Right lung (tissue), 5 donors: ENCODE results near the gene NCOR2. TPM values are rescaled to one million over a fixed set of nuclear protein-coding genes. Genes with fewer than 3 reads are reported as not detected.
"Not testable (repeated sequence)": the region's sequence is repeated elsewhere in the genome, so short reads cannot be mapped to it uniquely, and the experiment has no call there.

ENCODE experiments used
- DNase-seq, 2 donors: peaks; one replicate each; pipeline ENCODE4 v3.0.0-alpha.2; 2013
- polyA plus RNA-seq, 5 donors: library from polyadenylated mRNA; unstranded; fragments of 120-200 nt; gene quantifications; one replicate each; pipeline versions ENCODE4 v1.2.1 to v1.2.3, GENCODE V29; 2013; ENCODE audit warnings: inconsistent platforms in 1 of 5, low replicate concordance in 1 of 5; ENCODE audit not compliant: insufficient read length in 5 of 5, insufficient read depth in 1 of 5

Gene NCOR2
- polyA plus RNA-seq, 5 donors, result 49.2 to 116 (median 85.8) TPM

- no peak for DNase-seq
Observed at GRCh38 chr12:124603100-124603541, 35.7 kb upstream of the NCOR2 start.

- no peak for DNase-seq
Observed at GRCh38 chr12:124601706-124602105, 34.3 kb upstream of the NCOR2 start.

- no peak for DNase-seq
Observed at GRCh38 chr12:124599074-124599999, 31.9 kb upstream of the NCOR2 start.

GRCh38 chr12:124597041-124597440 lies 29.6 kb upstream of the NCOR2 start:
- DNase-seq, result no peak

GRCh38 chr12:124595444-124595843 lies 28.0 kb upstream of the NCOR2 start:
- no peak for DNase-seq

- DNase-seq, result no peak
Observed at GRCh38 chr12:124594851-124595250, 27.4 kb upstream of the NCOR2 start.

- DNase-seq, result no peak
Observed at GRCh38 chr12:124593851-124594401, 26.5 kb upstream of the NCOR2 start.

GRCh38 chr12:124593176-124593575 lies 25.8 kb upstream of the NCOR2 start:
- DNase-seq, result no peak

- DNase-seq, result no peak
Observed at GRCh38 chr12:124592481-124593160, 25.2 kb upstream of the NCOR2 start.

- DNase-seq, result no peak
Observed at GRCh38 chr12:124592050-124592449, 24.6 kb upstream of the NCOR2 start.

GRCh38 chr12:124590447-124590846 lies 23.0 kb upstream of the NCOR2 start:
- no peak for DNase-seq

GRCh38 chr12:124588751-124589267 lies 21.4 kb upstream of the NCOR2 start:
- DNase-seq, result peak; percentile 55 to 59

- DNase-seq, result no peak
Observed at GRCh38 chr12:124588018-124588634, 20.7 kb upstream of the NCOR2 start.

- no peak for DNase-seq
Observed at GRCh38 chr12:124586756-124587155, 19.3 kb upstream of the NCOR2 start.

- DNase-seq, result not testable (repeated sequence)
Observed at GRCh38 chr12:124584494-124584893, 17.1 kb upstream of the NCOR2 start.

GRCh38 chr12:124583854-124584253 lies 16.4 kb upstream of the NCOR2 start:
- no peak for DNase-seq

GRCh38 chr12:124582108-124582424 lies 14.7 kb upstream of the NCOR2 start:
- DNase-seq, result no peak

- no peak for DNase-seq
Observed at GRCh38 chr12:124581307-124582107, 14.1 kb upstream of the NCOR2 start.

- no peak for DNase-seq
Observed at GRCh38 chr12:124579921-124580517, 12.6 kb upstream of the NCOR2 start.

- no peak for DNase-seq
Observed at GRCh38 chr12:124578854-124579253, 11.4 kb upstream of the NCOR2 start.

- no peak for DNase-seq
Observed at GRCh38 chr12:124578445-124578844, 11.0 kb upstream of the NCOR2 start.
